HCT116 (cell line): ENCODE results near the gene OR7G1. TPM values are rescaled to one million over a fixed set of nuclear protein-coding genes. Genes with fewer than 3 reads are reported as not detected.

Experiments
- ATAC-seq: fragments of 200-7000 bp; cut with Tn5 transposase; 2 replicates; pipeline ENCODE4 v1.9.1; 2020; ENCODE audit warnings: mild to moderate bottlenecking, moderate library complexity
- BruUV-seq: library from RNA; stranded (reverse); fragments of 400-500 nt; replicated peaks from 2 replicates; lab custom pipeline; 2021; lab: Mats Ljungman, UMichigan
- CTCF ChIA-PET: fragments of 300-600 bp; sonication (Branson Sonifier 250); formaldehyde crosslinking; loops from one replicate; lab custom pipeline; 2021; ENCODE audit warnings: antibody characterized with exemption; lab: Charles Lee
- POLR2A ChIA-PET: fragments of 300-600, 350-600 bp; sonication (Branson Sonifier 250); formaldehyde crosslinking; loops from one replicate; lab custom pipeline; 2021; ENCODE audit warnings: antibody characterized with exemption; lab: Charles Lee
- RAD21 ChIA-PET, 2 experiments: fragments of 300-600 bp; sonication (Branson Sonifier 250); formaldehyde crosslinking; loops; one replicate each; lab custom pipeline; 2023; ENCODE audit warnings: low total read pairs in 2 of 2; ENCODE audit not compliant: uncharacterized antibody in 2 of 2, unreplicated experiment in 2 of 2, low non-redundant PET in 1 of 2; lab: Charles Lee
- DNase-seq: peaks from one replicate; pipeline ENCODE4 v3.0.0-alpha.2; 2010; ENCODE audit warnings: low read depth, low spot score
- H2AFZ ChIP-seq: fragments of 200-600 bp; shearing (Covaris generic), sonication (generic); 2 replicates; pipeline ENCODE4 v1.6.1; 2017; ENCODE audit warnings: low read depth, mixed run types, mixed read lengths, antibody characterized with exemption, low read length; ENCODE audit not compliant: poor library complexity, severe bottlenecking
- H3K27ac ChIP-seq: 2 replicates; pipeline ENCODE4 v1.5.1; 2012; ENCODE audit warnings: low read depth, low read length
- H3K27me3 ChIP-seq: fragments of 200-600 bp; sonication (generic); 2 replicates; pipeline ENCODE4 v1.6.1; 2016; ENCODE audit warnings: mixed run types, low read length, mixed read lengths; ENCODE audit not compliant: insufficient read depth
- H3K36me3 ChIP-seq, 2 experiments: fragments of 200-500 bp in 1 of 2; fragments of 200-600 bp in 1 of 2; sonication (Bioruptor generic) in 1 of 2; sonication (generic) in 1 of 2; 2 replicates each; pipeline versions ENCODE4 v1.5.1 to v1.6.1; 2014 to 2016; ENCODE audit warnings: low read length in 2 of 2, inconsistent platforms in 1 of 2, mixed read lengths in 1 of 2, mixed run types in 1 of 2; ENCODE audit not compliant: insufficient read depth in 2 of 2, control insufficient read depth in 1 of 2
- H3K4me1 ChIP-seq, 2 experiments: fragments of 200-600 bp in 1 of 2; sonication (generic) in 1 of 2; 2 replicates each; pipeline versions ENCODE4 v1.5.1 to v1.6.1; 2012 to 2017; ENCODE audit warnings: low read length in 2 of 2, inconsistent platforms in 1 of 2, mild to moderate bottlenecking in 1 of 2, mixed read lengths in 1 of 2, mixed run types in 1 of 2, moderate library complexity in 1 of 2; ENCODE audit not compliant: insufficient read depth in 2 of 2, control insufficient read depth in 1 of 2
- H3K4me2 ChIP-seq: fragments of 200-600 bp; sonication (generic); 2 replicates; pipeline ENCODE4 v1.6.1; 2017; ENCODE audit warnings: mixed run types, low read length, mixed read lengths
- H3K4me3 ChIP-seq, 2 experiments: fragments of 200-600 bp in 1 of 2; sonication (generic) in 1 of 2; replicated peaks in 1 of 2; 2 replicates each; pipeline ENCODE4 v1.5.1; 2011 to 2016; ENCODE audit warnings: low read length in 2 of 2, control low read depth in 1 of 2, low read depth in 1 of 2, mild to moderate bottlenecking in 1 of 2, mixed read lengths in 1 of 2, mixed run types in 1 of 2
- H3K79me2 ChIP-seq: fragments of 200-600 bp; sonication (generic); 2 replicates; pipeline ENCODE4 v1.6.1; 2017; ENCODE audit warnings: mild to moderate bottlenecking, mixed run types, low read length, moderate library complexity, mixed read lengths; ENCODE audit not compliant: insufficient read depth
- H3K9ac ChIP-seq: fragments of 200-600 bp; sonication (generic); 2 replicates; pipeline ENCODE4 v1.6.1; 2016; ENCODE audit warnings: low read length, mixed read lengths
- H3K9me2 ChIP-seq: fragments of 200-600 bp; sonication (generic), shearing (Covaris generic); 2 replicates; pipeline ENCODE4 v1.6.1; 2017; ENCODE audit warnings: mixed run types, mild to moderate bottlenecking, moderate library complexity; ENCODE audit not compliant: insufficient read depth
- H3K9me3 ChIP-seq, 2 experiments: fragments of 200-500 bp in 1 of 2; fragments of 200-600 bp in 1 of 2; sonication (Bioruptor generic) in 1 of 2; sonication (generic) in 1 of 2; 2 replicates each; pipeline ENCODE4 v1.6.1; 2014 to 2017; ENCODE audit warnings: low read length in 2 of 2, mixed read lengths in 2 of 2, inconsistent platforms in 1 of 2, low read depth in 1 of 2, mild to moderate bottlenecking in 1 of 2, mixed run types in 1 of 2, moderate library complexity in 1 of 2; ENCODE audit not compliant: control insufficient read depth in 1 of 2, insufficient read depth in 1 of 2
- H4K20me1 ChIP-seq: fragments of 200-600 bp; sonication (generic), shearing (Covaris generic); 2 replicates; pipeline ENCODE4 v1.6.1; 2017; ENCODE audit warnings: mixed run types, mild to moderate bottlenecking, moderate library complexity; ENCODE audit not compliant: insufficient read depth
- CBX3 ChIP-seq: IDR thresholded peaks from 2 replicates; pipeline ENCODE4 v1.6.1; 2012; ENCODE audit warnings: low read depth
- CEBPB ChIP-seq: IDR thresholded peaks from 2 replicates; pipeline ENCODE4 v1.6.1; 2012; ENCODE audit warnings: low read depth
- CTCF ChIP-seq, 3 experiments: fragments of 200-600 bp in 1 of 3; sonication (generic) in 1 of 3; IDR thresholded peaks in 2 of 3; conservative IDR thresholded peaks in 1 of 3; 2 replicates each; pipeline ENCODE4 v1.5.1; 2012 to 2017; ENCODE audit warnings: low read depth in 2 of 3, low read length in 2 of 3, antibody characterized with exemption in 1 of 3, borderline replicate concordance in 1 of 3, control low read depth in 1 of 3, mild to moderate bottlenecking in 1 of 3, mixed read lengths in 1 of 3, mixed run types in 1 of 3, moderate library complexity in 1 of 3; ENCODE audit not compliant: insufficient read depth in 1 of 3
- ELF1 ChIP-seq: IDR thresholded peaks from 2 replicates; pipeline ENCODE4 v1.6.1; 2012; ENCODE audit warnings: low read depth, borderline replicate concordance
- MAX ChIP-seq: IDR thresholded peaks from 2 replicates; pipeline ENCODE4 v1.6.1; 2012
- POLR2AphosphoS5 ChIP-seq: IDR thresholded peaks from 2 replicates; pipeline ENCODE4 v1.6.1; 2011; ENCODE audit warnings: mild to moderate bottlenecking, low read depth, low read length, moderate library complexity
- RAD21 ChIP-seq: IDR thresholded peaks from 2 replicates; pipeline ENCODE4 v1.6.1; 2012; ENCODE audit warnings: low read depth, mild to moderate bottlenecking
- REST ChIP-seq: IDR thresholded peaks from 2 replicates; pipeline ENCODE4 v1.6.1; 2012; ENCODE audit warnings: low read depth
- TCF7L2 ChIP-seq: IDR thresholded peaks from 2 replicates; pipeline ENCODE4 v1.7.0; 2011; ENCODE audit warnings: borderline replicate concordance, inconsistent platforms; ENCODE audit not compliant: insufficient read depth, insufficient read length; ENCODE audit errors: extremely low read depth
- YY1 ChIP-seq: IDR thresholded peaks from 2 replicates; pipeline ENCODE4 v1.6.1; 2011; ENCODE audit warnings: low read length, low read depth, moderate library complexity, mild to moderate bottlenecking; ENCODE audit not compliant: insufficient replicate concordance; ENCODE audit errors: extremely low read depth
- ZBTB33 ChIP-seq: IDR thresholded peaks from 2 replicates; pipeline ENCODE4 v1.6.1; 2011; ENCODE audit warnings: mild to moderate bottlenecking, low read length, moderate library complexity; ENCODE audit not compliant: insufficient replicate concordance; ENCODE audit errors: extremely low read depth
- intact Hi-C: fragments of 100-400 bp; cut with micrococcal nuclease; formaldehyde crosslinking; loops from 2 replicates; pipeline ENCODE4 v1.10.0; 2022
- total RNA-seq: library from RNA; stranded (reverse); gene quantifications from one replicate; pipeline ENCODE4 v1.2.1, GENCODE V29; 2021; ENCODE audit not compliant: unreplicated experiment

OR7G1 gene
- total RNA-seq, 1 experiment from 2014 or later: not detected

GRCh38 chr19:9151367-9151766, 35.8 kb upstream of the OR7G1 start (continued):
- TF ChIP-seq YY1 (no peak), CBX3 (no peak), ELF1 (no peak), REST (no peak)

GRCh38 chr19:9150650-9151049, 35.1 kb upstream of the OR7G1 start:
- H3K27me3 ChIP-seq: no peaks in the 10 kb centered on the region
- peaks cover 44 to 57% of the 10 kb centered on the region in 2 experiments; a peak in 3 of 4 replicates for H3K9me3 ChIP-seq
- H3K9ac ChIP-seq: no peak overlapping the region
- CTCF ChIA-PET: no interaction called here
- peaks cover 100% of the 10 kb centered on the region for H3K79me2 ChIP-seq
- RAD21 ChIA-PET: no interaction called here
- no peak overlapping the region for H3K27ac ChIP-seq
- no peak overlapping the region for H3K4me3 ChIP-seq
- no peak overlapping the region for H3K4me2 ChIP-seq
- no peaks in the 10 kb centered on the region for H3K9me2 ChIP-seq
- ATAC-seq (no peak), DNase-seq (no peak)
- POLR2A ChIA-PET: no interaction called here
- no TSS peak for BruUV-seq
- peaks cover 0 to 6% of the 10 kb centered on the region in 2 experiments; a peak in 1 of 4 replicates for H3K4me1 ChIP-seq
- intact Hi-C loops: no loop called here
- no peak overlapping the region for H2AFZ ChIP-seq
- no peaks in the 10 kb centered on the region for H4K20me1 ChIP-seq
- peaks cover 0 to 55% of the 10 kb centered on the region in 2 experiments; a peak in 3 of 4 replicates for H3K36me3 ChIP-seq
- TF ChIP-seq POLR2AphosphoS5: no peak
- TF ChIP-seq CBX3: no peak
- no peak for TF ChIP-seq REST
- no peak for TF ChIP-seq CTCF (IDR thresholded peaks at IDR 0.05 in 2 of 3, conservative IDR thresholded peaks at IDR 0.05 in 1 of 3; ENCODE audit: borderline replicate concordance in 1 of 3, insufficient read depth in 1 of 3, low read depth in 2 of 3, low read length in 2 of 3)
- no peak for TF ChIP-seq ZBTB33
- TF ChIP-seq MAX: no peak
- no peak for TF ChIP-seq CEBPB
- TF ChIP-seq RAD21: no peak
- TF ChIP-seq TCF7L2: no peak
